IgD-negative memory B cell (primary cell): ENCODE measurements around the gene TIGAR. TPM values are rescaled to one million over a fixed set of nuclear protein-coding genes. Genes with fewer than 3 reads are reported as not detected.
A peak's percentile ranks its signal among the peaks of the same experiment; 100 is the strongest.

Source experiments
- H3K27ac Mint-ChIP-seq, 3 donors: one replicate each; pipeline ENCODE4 v1.8.0; 2020 to 2022; ENCODE audit warnings: mild to moderate bottlenecking in 3 of 3, mixed read lengths in 3 of 3, moderate library complexity in 1 of 3
- H3K27me3 Mint-ChIP-seq: one replicate; pipeline ENCODE4 v1.8.0; 2021; ENCODE audit warnings: mixed read lengths
- H3K36me3 Mint-ChIP-seq: one replicate; pipeline ENCODE4 v1.8.0; 2020; ENCODE audit warnings: mild to moderate bottlenecking, mixed read lengths
- H3K4me1 Mint-ChIP-seq, 3 donors: one replicate each; pipeline ENCODE4 v1.8.0; 2020 to 2022; ENCODE audit warnings: mixed read lengths in 3 of 3, mild to moderate bottlenecking in 1 of 3
- H3K4me3 Mint-ChIP-seq, 4 donors: one replicate each; pipeline ENCODE4 v1.8.0; 2020 to 2022; ENCODE audit warnings: mild to moderate bottlenecking in 4 of 4, mixed read lengths in 4 of 4, moderate library complexity in 3 of 4
- H3K9me3 Mint-ChIP-seq, 3 donors: one replicate each; pipeline ENCODE4 v1.8.0; 2020 to 2021; ENCODE audit warnings: mixed read lengths in 3 of 3, mild to moderate bottlenecking in 1 of 3
- polyA plus RNA-seq: library from polyadenylated mRNA; unstranded; fragments of 300-500 nt; fragmentation: Illumina TruSeq; gene quantifications from one replicate; pipeline ENCODE4 v1.2.3, GENCODE V29; 2021

Gene TIGAR
- polyA plus RNA-seq, 1 donor from 2014 or later: 5.2 TPM

DNA sequence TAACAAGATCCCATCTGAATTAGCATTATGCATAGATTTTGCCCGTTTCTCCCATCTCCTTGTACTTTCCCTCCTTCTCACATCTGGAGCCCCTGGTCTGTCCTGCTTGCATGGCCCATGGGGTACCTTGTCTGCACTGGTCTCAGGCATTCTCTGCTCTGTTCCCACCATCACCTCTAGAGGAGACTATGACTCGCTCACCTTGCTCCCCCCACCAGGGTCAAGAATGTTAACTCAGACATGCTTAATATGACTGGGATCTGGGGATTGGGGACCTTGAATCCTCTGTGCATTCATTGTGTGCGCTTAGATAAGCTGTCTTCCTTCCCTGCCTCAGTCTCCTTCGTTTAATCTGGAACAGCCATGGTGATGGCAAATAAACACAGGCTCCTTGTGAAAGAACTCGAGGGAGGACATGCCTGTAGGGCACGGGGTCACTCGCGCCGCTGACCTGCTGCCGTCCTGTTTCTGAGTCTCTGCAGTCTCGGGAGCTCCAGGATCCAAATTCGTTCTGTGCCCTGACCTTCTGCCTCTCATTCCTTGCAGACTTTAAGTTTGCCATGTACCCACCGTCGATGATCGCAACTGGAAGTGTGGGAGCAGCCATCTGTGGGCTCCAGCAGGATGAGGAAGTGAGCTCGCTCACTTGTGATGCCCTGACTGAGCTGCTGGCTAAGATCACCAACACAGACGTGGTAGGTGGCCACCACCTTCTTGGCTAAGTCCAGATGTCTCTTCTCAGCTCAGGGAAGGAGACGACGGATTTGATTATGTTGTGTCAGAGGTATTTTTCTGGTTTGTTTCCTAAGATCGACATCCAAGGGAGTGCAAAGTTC is 32.5 kb upstream of the TIGAR start:
- H3K4me1 Mint-ChIP-seq: peaks cover 6 to 34% (median 22%) of the 10 kb centered on the region in 3 donors
- peaks cover 3% of the 10 kb centered on the region for H3K36me3 Mint-ChIP-seq
- peak overlapping the region in 2 of 3 donors; percentile 27 to 80 for H3K27ac Mint-ChIP-seq
- H3K4me3 Mint-ChIP-seq: peak overlapping the region in 2 of 4 donors; percentile 20 to 79
- no peaks in the 10 kb centered on the region for H3K27me3 Mint-ChIP-seq
- H3K9me3 Mint-ChIP-seq: no peaks in the 10 kb centered on the region

- Mint-ChIP-seq H3K4me3 (peak overlapping the region in 1 of 4 donors; percentile 63), H3K27ac (no peak overlapping the region), H3K9me3 (no peaks in the 10 kb centered on the region), H3K27me3 (no peaks in the 10 kb centered on the region), H3K4me1 (peaks cover 6 to 31% (median 22%) of the 10 kb centered on the region in 3 donors), H3K36me3 (peaks cover 3% of the 10 kb centered on the region)
Measured at GRCh38 chr12:4289231-4289878, 31.7 kb upstream of the TIGAR start.

- no peak overlapping the region for H3K4me3 Mint-ChIP-seq
- peaks cover 3% of the 10 kb centered on the region for H3K36me3 Mint-ChIP-seq
- H3K4me1 Mint-ChIP-seq: peaks cover 6 to 29% (median 22%) of the 10 kb centered on the region in 3 donors
- H3K9me3 Mint-ChIP-seq: no peaks in the 10 kb centered on the region
- H3K27me3 Mint-ChIP-seq: no peaks in the 10 kb centered on the region
- H3K27ac Mint-ChIP-seq: peak overlapping the region in 1 of 3 donors; percentile 88
Measured at GRCh38 chr12:4289998-4290790, 30.8 kb upstream of the TIGAR start.

DNA sequence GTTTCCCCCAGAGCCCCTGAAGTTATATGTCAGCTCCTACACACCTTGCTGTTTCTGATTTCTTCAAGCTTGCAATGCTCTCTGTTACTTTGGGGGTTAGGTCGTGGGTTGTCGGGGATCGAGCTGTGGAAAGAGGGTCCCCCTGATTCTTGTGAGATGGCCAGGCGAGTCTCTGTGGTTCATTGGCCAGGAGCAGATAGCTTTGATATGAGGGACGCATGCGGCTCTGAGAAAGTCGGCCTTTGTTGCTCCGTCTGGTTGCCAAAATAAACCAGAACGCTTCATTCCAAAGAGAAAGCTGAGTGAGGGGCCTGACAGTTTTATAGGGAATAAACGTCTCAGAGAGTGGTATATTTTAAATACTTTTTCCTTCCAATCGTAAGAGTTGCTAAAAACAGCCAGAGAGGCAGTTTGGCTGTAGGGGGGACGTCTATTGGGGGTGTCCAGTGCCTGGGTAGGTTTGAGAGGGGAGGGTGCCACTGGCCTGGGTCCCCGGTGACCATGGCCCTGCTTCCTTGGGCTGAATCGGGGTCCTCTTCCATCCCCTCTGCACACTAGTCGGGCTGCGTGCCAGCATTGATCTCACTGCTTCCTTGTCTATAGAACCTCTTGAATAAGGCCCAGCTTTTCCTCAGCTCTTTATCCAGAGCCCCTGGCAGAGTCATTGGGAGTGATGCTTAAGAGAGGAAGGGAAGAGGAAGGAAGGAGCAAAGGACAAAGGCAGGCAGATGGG is 28.5 kb upstream of the TIGAR start:
- Mint-ChIP-seq H3K4me1 (peaks cover 0 to 16% (median 13%) of the 10 kb centered on the region in 3 donors), H3K9me3 (no peaks in the 10 kb centered on the region), H3K27ac (no peak overlapping the region), H3K36me3 (peaks cover 3% of the 10 kb centered on the region), H3K4me3 (no peak overlapping the region), H3K27me3 (no peaks in the 10 kb centered on the region)

GRCh38 chr12:4293299-4293965 is 27.6 kb upstream of the TIGAR start:
- no peak overlapping the region for H3K4me3 Mint-ChIP-seq
- no peaks in the 10 kb centered on the region for H3K9me3 Mint-ChIP-seq
- peaks cover 3% of the 10 kb centered on the region for H3K36me3 Mint-ChIP-seq
- H3K27ac Mint-ChIP-seq: peak overlapping the region in 1 of 3 donors; percentile 68
- peaks cover 0 to 14% (median 8%) of the 10 kb centered on the region in 3 donors for H3K4me1 Mint-ChIP-seq
- H3K27me3 Mint-ChIP-seq: no peaks in the 10 kb centered on the region

DNA sequence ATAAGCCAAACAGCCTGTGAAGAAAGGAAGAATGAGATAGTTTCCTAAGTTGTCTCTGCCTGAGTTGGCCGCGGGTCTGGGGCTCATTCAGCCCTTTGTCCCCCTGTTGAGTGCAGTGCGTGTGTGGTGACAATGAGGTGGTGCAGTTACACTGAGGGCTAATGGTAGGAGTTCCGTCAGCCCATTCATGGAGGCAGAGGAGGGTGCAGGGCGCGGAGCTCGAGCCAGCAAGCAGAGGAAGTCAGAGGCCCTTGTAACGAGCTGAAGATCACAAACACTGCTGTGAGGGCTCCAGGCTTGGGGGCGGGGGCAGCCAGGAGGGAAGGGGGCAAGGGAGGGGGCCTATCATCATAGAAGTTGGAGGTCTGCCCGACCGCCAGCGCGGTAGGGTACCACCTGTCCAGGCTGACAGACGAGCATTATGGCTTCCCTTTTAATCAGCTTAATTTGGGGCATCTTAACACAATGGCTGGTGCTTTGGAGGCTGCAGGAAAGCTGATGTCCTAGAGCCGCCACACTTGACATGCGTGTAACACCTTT is 27.0 kb upstream of the TIGAR start:
- Mint-ChIP-seq H3K4me1 (peaks cover 0 to 8% (median 5%) of the 10 kb centered on the region in 3 donors), H3K27me3 (no peaks in the 10 kb centered on the region), H3K36me3 (peaks cover 3% of the 10 kb centered on the region), H3K9me3 (no peaks in the 10 kb centered on the region), H3K4me3 (no peak overlapping the region), H3K27ac (peak overlapping the region in 1 of 3 donors; percentile 57)

- Mint-ChIP-seq H3K4me1 (peaks cover 0 to 5% (median 4%) of the 10 kb centered on the region in 3 donors), H3K27me3 (no peaks in the 10 kb centered on the region), H3K36me3 (peaks cover 1% of the 10 kb centered on the region), H3K4me3 (no peak overlapping the region), H3K9me3 (no peaks in the 10 kb centered on the region), H3K27ac (no peak overlapping the region)
Measured at GRCh38 chr12:4296751-4297150, 24.3 kb upstream of the TIGAR start.

DNA sequence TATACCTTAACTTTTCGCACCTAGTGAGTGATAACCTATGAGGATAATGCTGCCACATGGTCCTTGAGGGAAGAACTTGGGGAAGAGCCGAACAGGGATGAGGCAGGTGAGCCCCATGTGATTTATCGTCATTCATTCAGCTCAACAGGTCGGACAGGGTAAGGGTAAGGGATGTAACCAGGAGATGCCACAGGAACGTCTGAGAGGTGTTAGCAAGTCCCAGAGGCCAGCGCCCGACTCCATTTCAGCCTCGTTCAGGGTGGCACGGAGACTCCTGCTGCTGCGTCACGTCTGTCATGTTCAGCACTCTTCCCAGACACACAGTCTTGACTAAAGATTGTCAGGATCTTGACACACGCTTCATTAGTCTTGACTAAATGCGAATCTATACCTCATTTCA is 23.4 kb upstream of the TIGAR start:
- peaks cover 0 to 5% (median 4%) of the 10 kb centered on the region in 3 donors for H3K4me1 Mint-ChIP-seq
- H3K9me3 Mint-ChIP-seq: no peaks in the 10 kb centered on the region
- peak overlapping the region in 2 of 3 donors; percentile 14 to 67 for H3K27ac Mint-ChIP-seq
- no peak overlapping the region for H3K4me3 Mint-ChIP-seq
- no peaks in the 10 kb centered on the region for H3K27me3 Mint-ChIP-seq
- peaks cover 3% of the 10 kb centered on the region for H3K36me3 Mint-ChIP-seq

- Mint-ChIP-seq H3K36me3 (peaks cover 3% of the 10 kb centered on the region), H3K4me1 (no peaks in the 10 kb centered on the region), H3K4me3 (no peak overlapping the region), H3K27ac (no peak overlapping the region), H3K27me3 (no peaks in the 10 kb centered on the region), H3K9me3 (no peaks in the 10 kb centered on the region)
Measured at GRCh38 chr12:4300883-4301282, 20.1 kb upstream of the TIGAR start.

- Mint-ChIP-seq H3K4me1 (no peaks in the 10 kb centered on the region), H3K27ac (peak overlapping the region in 1 of 3 donors; percentile 73), H3K9me3 (no peaks in the 10 kb centered on the region), H3K27me3 (no peaks in the 10 kb centered on the region), H3K4me3 (no peak overlapping the region), H3K36me3 (peaks cover 3% of the 10 kb centered on the region)
Measured at GRCh38 chr12:4301932-4302501, 19.0 kb upstream of the TIGAR start.

- H3K9me3 Mint-ChIP-seq: no peaks in the 10 kb centered on the region
- no peaks in the 10 kb centered on the region for H3K4me1 Mint-ChIP-seq
- no peaks in the 10 kb centered on the region for H3K27me3 Mint-ChIP-seq
- H3K36me3 Mint-ChIP-seq: peaks cover 5% of the 10 kb centered on the region
- no peak overlapping the region for H3K4me3 Mint-ChIP-seq
- H3K27ac Mint-ChIP-seq: no peak overlapping the region
Measured at GRCh38 chr12:4302881-4303280, 18.1 kb upstream of the TIGAR start.

DNA sequence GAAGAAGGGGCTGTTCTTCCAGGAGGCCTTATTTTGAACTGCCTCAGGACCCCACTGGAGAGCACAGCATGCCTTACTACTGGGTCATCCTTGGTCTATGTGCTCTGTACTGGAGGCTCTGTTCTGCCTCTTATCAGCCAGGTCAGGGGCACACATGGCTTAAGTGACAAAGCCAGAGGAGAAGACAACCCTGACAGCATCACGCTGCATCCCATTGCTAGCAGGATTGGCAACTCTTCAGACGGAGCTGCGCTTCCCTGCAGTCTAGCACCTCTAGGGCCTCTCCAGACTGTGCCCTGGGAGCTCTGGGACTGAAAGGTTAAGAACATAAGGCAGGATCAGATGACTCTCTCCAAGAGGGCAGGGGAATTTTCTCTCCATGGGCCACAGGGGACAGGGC is 17.3 kb upstream of the TIGAR start:
- Mint-ChIP-seq H3K27me3 (no peaks in the 10 kb centered on the region), H3K27ac (no peak overlapping the region), H3K4me3 (no peak overlapping the region), H3K36me3 (peaks cover 5% of the 10 kb centered on the region), H3K4me1 (peaks cover 0 to under 1% (median 0%) of the 10 kb centered on the region in 3 donors), H3K9me3 (no peaks in the 10 kb centered on the region)

GRCh38 chr12:4307593-4308333 is 13.2 kb upstream of the TIGAR start:
- Mint-ChIP-seq H3K27ac (no peak overlapping the region), H3K9me3 (no peaks in the 10 kb centered on the region), H3K36me3 (peaks cover 2% of the 10 kb centered on the region), H3K4me1 (peaks cover 0 to 2% (median 0%) of the 10 kb centered on the region in 3 donors), H3K4me3 (no peak overlapping the region), H3K27me3 (no peaks in the 10 kb centered on the region)
